ENCODE data around the gene SCFD2. TPM values are rescaled to one million over a fixed set of nuclear protein-coding genes. Genes with fewer than 3 reads are reported as not detected.

SCFD2 gene
- total and polyA plus RNA-seq, 2 of the 8 experiments (the other 6 are each of a cell fraction or from before 2014, with no cell fraction given): 6.2 to 10.2 TPM

DNA sequence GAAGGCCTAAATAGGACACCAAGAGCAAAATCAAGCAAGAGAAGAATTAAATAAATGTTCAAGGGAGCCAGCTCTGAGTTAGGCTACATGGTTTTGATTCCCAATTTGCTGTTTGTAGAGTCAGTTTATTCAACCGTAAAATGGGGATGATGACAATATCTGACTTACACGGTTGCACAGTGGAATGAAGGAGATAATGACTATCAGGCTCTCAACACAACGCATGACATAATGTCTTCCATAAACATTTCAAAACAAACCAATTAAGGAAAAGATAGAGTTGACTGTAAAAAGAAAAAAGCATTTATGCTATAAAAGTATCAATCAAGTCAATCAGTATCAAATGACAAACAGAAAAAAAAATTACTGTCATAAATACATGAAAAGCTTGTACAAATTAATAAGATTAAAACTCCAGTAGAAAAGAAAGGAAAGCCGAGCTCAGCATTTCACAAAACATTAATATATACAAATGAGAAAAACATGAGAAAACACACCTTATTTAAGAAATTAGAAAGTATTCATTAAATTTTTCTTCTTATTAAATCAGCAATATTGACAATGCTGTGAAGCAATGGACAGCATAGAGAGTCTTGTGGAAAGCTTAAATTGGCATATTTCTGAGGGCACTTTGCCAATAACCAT, 179.0 kb downstream of the SCFD2 start (continued):
- TF ChIP-seq, protein P1, sequence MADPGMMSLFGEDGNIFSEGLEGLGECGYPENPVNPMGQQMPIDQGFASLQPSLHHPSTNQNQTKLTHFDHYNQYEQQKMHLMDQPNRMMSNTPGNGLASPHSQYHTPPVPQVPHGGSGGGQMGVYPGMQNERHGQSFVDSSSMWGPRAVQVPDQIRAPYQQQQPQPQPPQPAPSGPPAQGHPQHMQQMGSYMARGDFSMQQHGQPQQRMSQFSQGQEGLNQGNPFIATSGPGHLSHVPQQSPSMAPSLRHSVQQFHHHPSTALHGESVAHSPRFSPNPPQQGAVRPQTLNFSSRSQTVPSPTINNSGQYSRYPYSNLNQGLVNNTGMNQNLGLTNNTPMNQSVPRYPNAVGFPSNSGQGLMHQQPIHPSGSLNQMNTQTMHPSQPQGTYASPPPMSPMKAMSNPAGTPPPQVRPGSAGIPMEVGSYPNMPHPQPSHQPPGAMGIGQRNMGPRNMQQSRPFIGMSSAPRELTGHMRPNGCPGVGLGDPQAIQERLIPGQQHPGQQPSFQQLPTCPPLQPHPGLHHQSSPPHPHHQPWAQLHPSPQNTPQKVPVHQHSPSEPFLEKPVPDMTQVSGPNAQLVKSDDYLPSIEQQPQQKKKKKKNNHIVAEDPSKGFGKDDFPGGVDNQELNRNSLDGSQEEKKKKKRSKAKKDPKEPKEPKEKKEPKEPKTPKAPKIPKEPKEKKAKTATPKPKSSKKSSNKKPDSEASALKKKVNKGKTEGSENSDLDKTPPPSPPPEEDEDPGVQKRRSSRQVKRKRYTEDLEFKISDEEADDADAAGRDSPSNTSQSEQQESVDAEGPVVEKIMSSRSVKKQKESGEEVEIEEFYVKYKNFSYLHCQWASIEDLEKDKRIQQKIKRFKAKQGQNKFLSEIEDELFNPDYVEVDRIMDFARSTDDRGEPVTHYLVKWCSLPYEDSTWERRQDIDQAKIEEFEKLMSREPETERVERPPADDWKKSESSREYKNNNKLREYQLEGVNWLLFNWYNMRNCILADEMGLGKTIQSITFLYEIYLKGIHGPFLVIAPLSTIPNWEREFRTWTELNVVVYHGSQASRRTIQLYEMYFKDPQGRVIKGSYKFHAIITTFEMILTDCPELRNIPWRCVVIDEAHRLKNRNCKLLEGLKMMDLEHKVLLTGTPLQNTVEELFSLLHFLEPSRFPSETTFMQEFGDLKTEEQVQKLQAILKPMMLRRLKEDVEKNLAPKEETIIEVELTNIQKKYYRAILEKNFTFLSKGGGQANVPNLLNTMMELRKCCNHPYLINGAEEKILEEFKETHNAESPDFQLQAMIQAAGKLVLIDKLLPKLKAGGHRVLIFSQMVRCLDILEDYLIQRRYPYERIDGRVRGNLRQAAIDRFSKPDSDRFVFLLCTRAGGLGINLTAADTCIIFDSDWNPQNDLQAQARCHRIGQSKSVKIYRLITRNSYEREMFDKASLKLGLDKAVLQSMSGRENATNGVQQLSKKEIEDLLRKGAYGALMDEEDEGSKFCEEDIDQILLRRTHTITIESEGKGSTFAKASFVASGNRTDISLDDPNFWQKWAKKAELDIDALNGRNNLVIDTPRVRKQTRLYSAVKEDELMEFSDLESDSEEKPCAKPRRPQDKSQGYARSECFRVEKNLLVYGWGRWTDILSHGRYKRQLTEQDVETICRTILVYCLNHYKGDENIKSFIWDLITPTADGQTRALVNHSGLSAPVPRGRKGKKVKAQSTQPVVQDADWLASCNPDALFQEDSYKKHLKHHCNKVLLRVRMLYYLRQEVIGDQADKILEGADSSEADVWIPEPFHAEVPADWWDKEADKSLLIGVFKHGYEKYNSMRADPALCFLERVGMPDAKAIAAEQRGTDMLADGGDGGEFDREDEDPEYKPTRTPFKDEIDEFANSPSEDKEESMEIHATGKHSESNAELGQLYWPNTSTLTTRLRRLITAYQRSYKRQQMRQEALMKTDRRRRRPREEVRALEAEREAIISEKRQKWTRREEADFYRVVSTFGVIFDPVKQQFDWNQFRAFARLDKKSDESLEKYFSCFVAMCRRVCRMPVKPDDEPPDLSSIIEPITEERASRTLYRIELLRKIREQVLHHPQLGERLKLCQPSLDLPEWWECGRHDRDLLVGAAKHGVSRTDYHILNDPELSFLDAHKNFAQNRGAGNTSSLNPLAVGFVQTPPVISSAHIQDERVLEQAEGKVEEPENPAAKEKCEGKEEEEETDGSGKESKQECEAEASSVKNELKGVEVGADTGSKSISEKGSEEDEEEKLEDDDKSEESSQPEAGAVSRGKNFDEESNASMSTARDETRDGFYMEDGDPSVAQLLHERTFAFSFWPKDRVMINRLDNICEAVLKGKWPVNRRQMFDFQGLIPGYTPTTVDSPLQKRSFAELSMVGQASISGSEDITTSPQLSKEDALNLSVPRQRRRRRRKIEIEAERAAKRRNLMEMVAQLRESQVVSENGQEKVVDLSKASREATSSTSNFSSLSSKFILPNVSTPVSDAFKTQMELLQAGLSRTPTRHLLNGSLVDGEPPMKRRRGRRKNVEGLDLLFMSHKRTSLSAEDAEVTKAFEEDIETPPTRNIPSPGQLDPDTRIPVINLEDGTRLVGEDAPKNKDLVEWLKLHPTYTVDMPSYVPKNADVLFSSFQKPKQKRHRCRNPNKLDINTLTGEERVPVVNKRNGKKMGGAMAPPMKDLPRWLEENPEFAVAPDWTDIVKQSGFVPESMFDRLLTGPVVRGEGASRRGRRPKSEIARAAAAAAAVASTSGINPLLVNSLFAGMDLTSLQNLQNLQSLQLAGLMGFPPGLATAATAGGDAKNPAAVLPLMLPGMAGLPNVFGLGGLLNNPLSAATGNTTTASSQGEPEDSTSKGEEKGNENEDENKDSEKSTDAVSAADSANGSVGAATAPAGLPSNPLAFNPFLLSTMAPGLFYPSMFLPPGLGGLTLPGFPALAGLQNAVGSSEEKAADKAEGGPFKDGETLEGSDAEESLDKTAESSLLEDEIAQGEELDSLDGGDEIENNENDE (IDR thresholded peaks at IDR 0.05; ENCODE audit: insufficient replicate concordance, low read length): no peak
- TF ChIP-seq CEBPB (IDR thresholded peaks at IDR 0.05; ENCODE audit: low read depth, low read length): no peak
- TF ChIP-seq RAD21 (IDR thresholded peaks at IDR 0.05 in 1 of 2, conservative IDR thresholded peaks at IDR 0.05 in 1 of 2; ENCODE audit: low read depth in 2 of 2, low read length in 2 of 2): no peak
- no peak for TF ChIP-seq BACH1 (IDR thresholded peaks at IDR 0.05; ENCODE audit: low read length)
- TF ChIP-seq CBX5 (IDR thresholded peaks at IDR 0.05; ENCODE audit: low read depth, low read length): no peak
- TF ChIP-seq, protein P2, sequence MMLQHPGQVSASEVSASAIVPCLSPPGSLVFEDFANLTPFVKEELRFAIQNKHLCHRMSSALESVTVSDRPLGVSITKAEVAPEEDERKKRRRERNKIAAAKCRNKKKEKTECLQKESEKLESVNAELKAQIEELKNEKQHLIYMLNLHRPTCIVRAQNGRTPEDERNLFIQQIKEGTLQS (IDR thresholded peaks at IDR 0.05; ENCODE audit: insufficient read depth, low read depth, low read length): no peak
- TF ChIP-seq, protein P3, sequence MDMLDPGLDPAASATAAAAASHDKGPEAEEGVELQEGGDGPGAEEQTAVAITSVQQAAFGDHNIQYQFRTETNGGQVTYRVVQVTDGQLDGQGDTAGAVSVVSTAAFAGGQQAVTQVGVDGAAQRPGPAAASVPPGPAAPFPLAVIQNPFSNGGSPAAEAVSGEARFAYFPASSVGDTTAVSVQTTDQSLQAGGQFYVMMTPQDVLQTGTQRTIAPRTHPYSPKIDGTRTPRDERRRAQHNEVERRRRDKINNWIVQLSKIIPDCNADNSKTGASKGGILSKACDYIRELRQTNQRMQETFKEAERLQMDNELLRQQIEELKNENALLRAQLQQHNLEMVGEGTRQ (IDR thresholded peaks at IDR 0.05; ENCODE audit: low read length): no peak
- TF ChIP-seq RNF2 (IDR thresholded peaks at IDR 0.05; ENCODE audit: borderline replicate concordance, low read depth, low read length, missing control alignments, poor library complexity, severe bottlenecking): no peak

Data from H1 (cell line).